Astrocyte of the cerebellum (primary cell): ENCODE measurements around the gene DNMT3B.

Source experiments
- DNase-seq: peaks from one replicate; pipeline ENCODE4 v3.0.0-alpha.2; 2011; ENCODE audit warnings: low read depth
- H3K4me3 ChIP-seq: 2 replicates; pipeline ENCODE4 v1.5.1; 2011; ENCODE audit warnings: mild to moderate bottlenecking, low read depth, low read length, moderate library complexity
- CTCF ChIP-seq: IDR thresholded peaks from 2 replicates; pipeline ENCODE4 v1.5.1; 2012; ENCODE audit warnings: low read length, low read depth, moderate library complexity, mild to moderate bottlenecking; ENCODE audit errors: missing control alignments
- in situ Hi-C: cut with HindIII; loops from 2 replicates; pipeline ENCODE4 v1.10.0; 2017; ENCODE audit warnings: low sequenced_read_pairs

The DNMT3B gene

GRCh38 chr20:32773855-32774254 lies 11.7 kb downstream of the DNMT3B start:
- DNase-seq = no peak
- in situ Hi-C loops = no loop called here
- no peak overlapping the region for H3K4me3 ChIP-seq
- TF ChIP-seq CTCF = no peak

- no peak overlapping the region for H3K4me3 ChIP-seq
- no peak for DNase-seq
- in situ Hi-C loops = loop anchor here (5.0 kb wide), 1 partner anchor 98 kb away; no protein-coding TSS in a partner anchor
- no peak for TF ChIP-seq CTCF
These were observed 13.3 kb downstream of the DNMT3B start for GRCh38 chr20:32775336-32775991.

GRCh38 chr20:32777177-32777956 lies 15.2 kb downstream of the DNMT3B start:
- in situ Hi-C loops = loop anchor here (5.0 kb wide), 1 partner anchor 100 kb away; no protein-coding TSS in a partner anchor
- no peak for DNase-seq
- H3K4me3 ChIP-seq = no peak overlapping the region
- TF ChIP-seq CTCF = no peak

- no peak for DNase-seq
- no peak for TF ChIP-seq CTCF
- in situ Hi-C loops = loop anchor here (5.0 to 10.0 kb wide), 2 partner anchors 102 to 265 kb away; no protein-coding TSS in a partner anchor
- no peak overlapping the region for H3K4me3 ChIP-seq
These were observed 17.5 kb downstream of the DNMT3B start for GRCh38 chr20:32779500-32780211.

GRCh38 chr20:32780278-32780677 lies 18.1 kb downstream of the DNMT3B start:
- no peak overlapping the region for H3K4me3 ChIP-seq
- no peak for TF ChIP-seq CTCF
- DNase-seq = no peak
- in situ Hi-C loops = loop anchor here (10.0 kb wide), 1 partner anchor 265 kb away; no protein-coding TSS in a partner anchor
